HEK293 (cell line): ENCODE data around the gene EFCAB8.

Source experiments
- SCRT1 ChIP-seq: fragments of 450-650 bp; formaldehyde crosslinking; IDR thresholded peaks from 2 replicates; pipeline ENCODE4 v1.5.1; 2016; ENCODE audit warnings: missing biosample characterization, missing genetic modification characterization, borderline replicate concordance
- TCF7L2 ChIP-seq: IDR thresholded peaks from 2 replicates; pipeline ENCODE4 v1.6.1; 2011; ENCODE audit warnings: low read depth, mild to moderate bottlenecking, inconsistent platforms, low read length, moderate library complexity, borderline replicate concordance
- ZBTB21 ChIP-seq: fragments of 450-650 bp; formaldehyde crosslinking; IDR thresholded peaks from 2 replicates; pipeline ENCODE4 v1.5.1; 2017; ENCODE audit warnings: missing biosample characterization, missing genetic modification characterization
- ZNF274 ChIP-seq, 2 experiments: fragments of 200-500 bp in 1 of 2; fragments of 450-650 bp in 1 of 2; sonication (Bioruptor generic) in 1 of 2; formaldehyde crosslinking in 1 of 2; IDR thresholded peaks; 2 replicates each; pipeline versions ENCODE4 v1.5.1 to v1.6.1; 2014 to 2016; ENCODE audit warnings: borderline replicate concordance in 1 of 2, inconsistent platforms in 1 of 2, low read length in 1 of 2, missing biosample characterization in 1 of 2, missing genetic modification characterization in 1 of 2
- ZNF555 ChIP-seq: fragments of 450-650 bp; formaldehyde crosslinking; conservative IDR thresholded peaks from 2 replicates; pipeline ENCODE4 v1.5.1; 2017; ENCODE audit warnings: missing biosample characterization, mild to moderate bottlenecking, missing genetic modification characterization, inconsistent platforms
- ZNF558 ChIP-seq: fragments of 450-650 bp; formaldehyde crosslinking; IDR thresholded peaks from 2 replicates; pipeline ENCODE4 v1.5.1; 2016; ENCODE audit warnings: missing biosample characterization, missing genetic modification characterization
- ZNF624 ChIP-seq: fragments of 450-650 bp; formaldehyde crosslinking; IDR thresholded peaks from 2 replicates; pipeline ENCODE4 v1.5.1; 2017; ENCODE audit warnings: missing biosample characterization, missing genetic modification characterization
- ZNF768 ChIP-seq: fragments of 450-650 bp; formaldehyde crosslinking; IDR thresholded peaks from 2 replicates; pipeline ENCODE4 v1.5.1; 2018; ENCODE audit warnings: missing biosample characterization, mild to moderate bottlenecking, missing genetic modification characterization
- ZSCAN16 ChIP-seq: fragments of 450-650 bp; formaldehyde crosslinking; IDR thresholded peaks from 2 replicates; pipeline ENCODE4 v1.5.1; 2016; ENCODE audit warnings: missing biosample characterization, missing genetic modification characterization
- TF ChIP-seq, protein P1 (sequence below): fragments of 450-650 bp; formaldehyde crosslinking; IDR thresholded peaks from 2 replicates; pipeline ENCODE4 v1.5.1; 2016; ENCODE audit warnings: missing biosample characterization, missing genetic modification characterization, low read depth
- TF ChIP-seq, protein P2 (sequence below): fragments of 450-650 bp; formaldehyde crosslinking; IDR thresholded peaks from 2 replicates; pipeline ENCODE4 v1.5.1; 2016; ENCODE audit warnings: missing biosample characterization, missing genetic modification characterization
- TF ChIP-seq, protein P3 (sequence below): fragments of 450-650 bp; formaldehyde crosslinking; IDR thresholded peaks from 2 replicates; pipeline ENCODE4 v1.5.1; 2016; ENCODE audit warnings: missing biosample characterization, missing genetic modification characterization
- TF ChIP-seq, protein P4 (sequence below): fragments of 450-650 bp; formaldehyde crosslinking; IDR thresholded peaks from 2 replicates; pipeline ENCODE4 v1.5.1; 2016; ENCODE audit warnings: missing biosample characterization, missing genetic modification characterization

DNA sequence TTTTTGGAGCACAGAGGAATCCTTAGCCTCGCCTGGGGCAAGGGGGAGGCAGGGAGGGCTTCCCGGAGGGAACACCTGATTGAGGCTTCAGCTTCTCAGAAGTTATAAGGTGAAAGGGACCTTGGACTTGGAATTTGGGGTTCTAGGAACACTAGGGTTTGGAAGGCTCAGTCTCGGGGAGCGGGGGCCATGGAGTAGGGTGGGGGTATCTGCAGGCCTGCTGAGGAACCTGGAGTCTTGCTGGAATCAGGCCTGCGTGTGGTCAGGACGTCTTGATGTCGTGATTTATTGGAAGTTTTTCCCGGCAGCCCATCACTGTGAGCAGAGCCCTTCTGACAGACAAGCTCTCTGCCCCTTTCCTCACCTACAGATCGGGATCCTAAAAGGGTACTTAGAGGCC is 50.7 kb downstream of the EFCAB8 start:
- TF ChIP-seq, protein P1, sequence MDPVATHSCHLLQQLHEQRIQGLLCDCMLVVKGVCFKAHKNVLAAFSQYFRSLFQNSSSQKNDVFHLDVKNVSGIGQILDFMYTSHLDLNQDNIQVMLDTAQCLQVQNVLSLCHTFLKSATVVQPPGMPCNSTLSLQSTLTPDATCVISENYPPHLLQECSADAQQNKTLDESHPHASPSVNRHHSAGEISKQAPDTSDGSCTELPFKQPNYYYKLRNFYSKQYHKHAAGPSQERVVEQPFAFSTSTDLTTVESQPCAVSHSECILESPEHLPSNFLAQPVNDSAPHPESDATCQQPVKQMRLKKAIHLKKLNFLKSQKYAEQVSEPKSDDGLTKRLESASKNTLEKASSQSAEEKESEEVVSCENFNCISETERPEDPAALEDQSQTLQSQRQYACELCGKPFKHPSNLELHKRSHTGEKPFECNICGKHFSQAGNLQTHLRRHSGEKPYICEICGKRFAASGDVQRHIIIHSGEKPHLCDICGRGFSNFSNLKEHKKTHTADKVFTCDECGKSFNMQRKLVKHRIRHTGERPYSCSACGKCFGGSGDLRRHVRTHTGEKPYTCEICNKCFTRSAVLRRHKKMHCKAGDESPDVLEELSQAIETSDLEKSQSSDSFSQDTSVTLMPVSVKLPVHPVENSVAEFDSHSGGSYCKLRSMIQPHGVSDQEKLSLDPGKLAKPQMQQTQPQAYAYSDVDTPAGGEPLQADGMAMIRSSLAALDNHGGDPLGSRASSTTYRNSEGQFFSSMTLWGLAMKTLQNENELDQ (tag by site-specific recombination): no peak
- TF ChIP-seq, protein P2, sequence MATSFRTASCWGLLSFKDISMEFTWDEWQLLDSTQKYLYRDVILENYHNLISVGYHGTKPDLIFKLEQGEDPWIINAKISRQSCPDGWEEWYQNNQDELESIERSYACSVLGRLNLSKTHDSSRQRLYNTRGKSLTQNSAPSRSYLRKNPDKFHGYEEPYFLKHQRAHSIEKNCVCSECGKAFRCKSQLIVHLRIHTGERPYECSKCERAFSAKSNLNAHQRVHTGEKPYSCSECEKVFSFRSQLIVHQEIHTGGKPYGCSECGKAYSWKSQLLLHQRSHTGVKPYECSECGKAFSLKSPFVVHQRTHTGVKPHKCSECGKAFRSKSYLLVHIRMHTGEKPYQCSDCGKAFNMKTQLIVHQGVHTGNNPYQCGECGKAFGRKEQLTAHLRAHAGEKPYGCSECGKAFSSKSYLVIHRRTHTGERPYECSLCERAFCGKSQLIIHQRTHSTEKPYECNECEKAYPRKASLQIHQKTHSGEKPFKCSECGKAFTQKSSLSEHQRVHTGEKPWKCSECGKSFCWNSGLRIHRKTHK (tag by site-specific recombination): no peak
- TF ChIP-seq ZBTB21 (tag by site-specific recombination) (no peak), ZNF555 (tag by site-specific recombination) (no peak), ZNF274 (IDR thresholded peaks at IDR 0.05; ENCODE audit: low read length) (no peak), ZNF274 (tag by site-specific recombination; IDR thresholded peaks at IDR 0.05; ENCODE audit: borderline replicate concordance) (no peak), ZNF768 (tag by site-specific recombination) (no peak), SCRT1 (tag by site-specific recombination) (no peak), ZNF558 (no peak), ZSCAN16 (no peak), ZNF624 (tag by site-specific recombination) (no peak), TCF7L2 (no peak)
- TF ChIP-seq, protein P3, sequence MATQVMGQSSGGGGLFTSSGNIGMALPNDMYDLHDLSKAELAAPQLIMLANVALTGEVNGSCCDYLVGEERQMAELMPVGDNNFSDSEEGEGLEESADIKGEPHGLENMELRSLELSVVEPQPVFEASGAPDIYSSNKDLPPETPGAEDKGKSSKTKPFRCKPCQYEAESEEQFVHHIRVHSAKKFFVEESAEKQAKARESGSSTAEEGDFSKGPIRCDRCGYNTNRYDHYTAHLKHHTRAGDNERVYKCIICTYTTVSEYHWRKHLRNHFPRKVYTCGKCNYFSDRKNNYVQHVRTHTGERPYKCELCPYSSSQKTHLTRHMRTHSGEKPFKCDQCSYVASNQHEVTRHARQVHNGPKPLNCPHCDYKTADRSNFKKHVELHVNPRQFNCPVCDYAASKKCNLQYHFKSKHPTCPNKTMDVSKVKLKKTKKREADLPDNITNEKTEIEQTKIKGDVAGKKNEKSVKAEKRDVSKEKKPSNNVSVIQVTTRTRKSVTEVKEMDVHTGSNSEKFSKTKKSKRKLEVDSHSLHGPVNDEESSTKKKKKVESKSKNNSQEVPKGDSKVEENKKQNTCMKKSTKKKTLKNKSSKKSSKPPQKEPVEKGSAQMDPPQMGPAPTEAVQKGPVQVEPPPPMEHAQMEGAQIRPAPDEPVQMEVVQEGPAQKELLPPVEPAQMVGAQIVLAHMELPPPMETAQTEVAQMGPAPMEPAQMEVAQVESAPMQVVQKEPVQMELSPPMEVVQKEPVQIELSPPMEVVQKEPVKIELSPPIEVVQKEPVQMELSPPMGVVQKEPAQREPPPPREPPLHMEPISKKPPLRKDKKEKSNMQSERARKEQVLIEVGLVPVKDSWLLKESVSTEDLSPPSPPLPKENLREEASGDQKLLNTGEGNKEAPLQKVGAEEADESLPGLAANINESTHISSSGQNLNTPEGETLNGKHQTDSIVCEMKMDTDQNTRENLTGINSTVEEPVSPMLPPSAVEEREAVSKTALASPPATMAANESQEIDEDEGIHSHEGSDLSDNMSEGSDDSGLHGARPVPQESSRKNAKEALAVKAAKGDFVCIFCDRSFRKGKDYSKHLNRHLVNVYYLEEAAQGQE (tag by site-specific recombination): no peak
- TF ChIP-seq, protein P4, sequence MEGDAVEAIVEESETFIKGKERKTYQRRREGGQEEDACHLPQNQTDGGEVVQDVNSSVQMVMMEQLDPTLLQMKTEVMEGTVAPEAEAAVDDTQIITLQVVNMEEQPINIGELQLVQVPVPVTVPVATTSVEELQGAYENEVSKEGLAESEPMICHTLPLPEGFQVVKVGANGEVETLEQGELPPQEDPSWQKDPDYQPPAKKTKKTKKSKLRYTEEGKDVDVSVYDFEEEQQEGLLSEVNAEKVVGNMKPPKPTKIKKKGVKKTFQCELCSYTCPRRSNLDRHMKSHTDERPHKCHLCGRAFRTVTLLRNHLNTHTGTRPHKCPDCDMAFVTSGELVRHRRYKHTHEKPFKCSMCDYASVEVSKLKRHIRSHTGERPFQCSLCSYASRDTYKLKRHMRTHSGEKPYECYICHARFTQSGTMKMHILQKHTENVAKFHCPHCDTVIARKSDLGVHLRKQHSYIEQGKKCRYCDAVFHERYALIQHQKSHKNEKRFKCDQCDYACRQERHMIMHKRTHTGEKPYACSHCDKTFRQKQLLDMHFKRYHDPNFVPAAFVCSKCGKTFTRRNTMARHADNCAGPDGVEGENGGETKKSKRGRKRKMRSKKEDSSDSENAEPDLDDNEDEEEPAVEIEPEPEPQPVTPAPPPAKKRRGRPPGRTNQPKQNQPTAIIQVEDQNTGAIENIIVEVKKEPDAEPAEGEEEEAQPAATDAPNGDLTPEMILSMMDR (tag by site-specific recombination): no peak
